Glutamatergic neuron (in vitro differentiated cells): ENCODE measurements around the gene OBSL1. TPM values are rescaled to one million over a fixed set of nuclear protein-coding genes. Genes with fewer than 3 reads are reported as not detected.

ENCODE experiments used
- DNase-seq: peaks from one replicate; pipeline ENCODE4 v3.0.0; 2022
- H3K27ac Mint-ChIP-seq: one replicate; pipeline ENCODE4 v1.8.0; 2020; ENCODE audit warnings: mild to moderate bottlenecking, mixed read lengths, inconsistent platforms; ENCODE audit not compliant: unreplicated experiment
- H3K27me3 Mint-ChIP-seq: one replicate; pipeline ENCODE4 v1.8.0; 2020; ENCODE audit warnings: mild to moderate bottlenecking, moderate library complexity, mixed read lengths, inconsistent platforms; ENCODE audit not compliant: unreplicated experiment
- H3K36me3 Mint-ChIP-seq: one replicate; pipeline ENCODE4 v1.8.0; 2020; ENCODE audit warnings: mild to moderate bottlenecking, mixed read lengths, inconsistent platforms; ENCODE audit not compliant: unreplicated experiment
- H3K4me1 Mint-ChIP-seq: one replicate; pipeline ENCODE4 v1.8.0; 2020; ENCODE audit warnings: mild to moderate bottlenecking, low read depth, mixed read lengths, inconsistent platforms; ENCODE audit not compliant: unreplicated experiment
- H3K4me3 Mint-ChIP-seq: one replicate; pipeline ENCODE4 v1.8.0; 2020; ENCODE audit warnings: mild to moderate bottlenecking, mixed read lengths, inconsistent platforms; ENCODE audit not compliant: unreplicated experiment
- H3K9me3 Mint-ChIP-seq: one replicate; pipeline ENCODE4 v1.8.0; 2020; ENCODE audit warnings: mild to moderate bottlenecking, moderate library complexity, mixed read lengths, inconsistent platforms; ENCODE audit not compliant: unreplicated experiment
- CTCF ChIP-seq: fragments of 200-600 bp; sonication (generic); IDR thresholded peaks from one replicate; pipeline ENCODE4 v1.5.0; 2021; ENCODE audit not compliant: partially characterized antibody, unreplicated experiment
- total RNA-seq: library from RNA; stranded (reverse); fragmentation: NEBNext Ultra II Directional; extraction: Animal tissue kit (Norgen Biotek cat#: 25700); gene quantifications from one replicate; pipeline ENCODE4 v1.2.1, GENCODE V29; 2021; ENCODE audit not compliant: unreplicated experiment

OBSL1 gene
- total RNA-seq, 1 donor from 2014 or later: 47.9 TPM

DNA sequence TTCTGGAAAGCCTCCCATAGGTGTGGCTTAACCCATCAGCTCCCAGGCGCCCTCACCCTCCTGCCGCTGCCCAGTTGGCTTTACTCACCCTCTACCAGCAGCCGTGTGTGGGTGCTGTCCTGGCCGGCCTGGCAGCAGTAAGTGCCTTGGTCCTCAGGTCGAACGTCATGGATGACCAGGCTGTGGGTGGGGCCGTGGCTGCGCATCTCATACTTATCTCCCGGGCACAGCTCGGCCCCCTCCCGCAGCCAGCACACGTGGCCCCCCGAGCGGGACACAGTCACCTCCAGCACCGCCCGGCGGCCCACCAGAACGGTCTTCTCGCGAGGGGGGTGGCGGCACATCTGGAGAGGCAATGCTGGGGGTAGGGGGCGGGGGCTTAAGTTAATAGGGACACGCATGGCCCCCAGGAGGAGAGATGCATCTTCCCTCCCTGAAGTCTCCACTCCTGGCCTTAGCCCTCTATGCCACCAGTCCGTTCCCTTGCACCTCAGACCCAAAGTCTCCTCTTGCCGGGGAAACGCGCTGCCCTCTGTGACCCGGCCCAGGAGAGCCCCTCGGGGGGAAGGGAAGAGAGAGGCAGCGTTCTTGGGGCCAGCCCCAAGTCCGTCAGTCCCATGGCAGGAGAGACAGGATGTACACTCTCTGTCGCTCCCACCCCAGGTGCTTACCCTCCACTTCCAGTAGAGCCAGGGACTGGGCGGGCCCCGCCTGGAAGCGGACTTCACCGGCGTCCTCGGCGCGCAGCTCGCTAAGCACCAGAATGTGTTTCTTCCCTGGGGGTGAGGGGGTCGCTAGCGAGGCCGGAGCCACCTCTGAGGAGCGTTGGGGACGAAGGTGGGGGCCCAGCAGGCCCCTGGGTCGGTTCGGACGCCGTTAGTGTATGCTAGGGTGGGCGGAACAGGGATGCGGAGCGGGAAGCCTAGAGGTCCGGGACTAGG is 19.6 kb downstream of the OBSL1 start:
- Mint-ChIP-seq H3K4me3 (peak overlapping the region; percentile 82), H3K27ac (peak overlapping the region; percentile 8), H3K27me3 (peaks cover 22% of the 10 kb centered on the region), H3K4me1 (peaks cover 3% of the 10 kb centered on the region), H3K36me3 (peaks cover 12% of the 10 kb centered on the region), H3K9me3 (peaks cover 16% of the 10 kb centered on the region)
- no peak for TF ChIP-seq CTCF
- DNase-seq: peak; percentile 57

DNA sequence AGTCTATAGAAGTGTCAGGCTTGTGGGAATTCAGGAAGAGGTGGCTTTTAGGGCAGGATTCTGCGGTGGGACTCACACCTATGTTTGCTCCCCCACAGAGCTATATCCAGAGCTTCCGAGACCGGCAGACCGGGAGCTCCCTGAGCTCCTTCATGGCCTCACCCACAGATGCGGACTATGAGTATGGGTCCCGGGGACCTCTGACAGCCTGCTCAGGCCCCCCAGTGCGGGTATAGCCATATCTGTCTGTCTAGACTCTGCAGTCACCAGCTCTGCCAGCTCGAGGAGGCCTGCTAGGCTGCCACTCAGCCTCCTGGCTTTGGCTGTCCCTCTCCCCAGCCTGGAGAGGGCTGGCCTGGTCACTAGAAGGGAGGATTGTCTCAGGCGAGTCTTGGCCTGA is 21.7 kb downstream of the OBSL1 start:
- peaks cover 26% of the 10 kb centered on the region for H3K27me3 Mint-ChIP-seq
- no peak for DNase-seq
- no peak overlapping the region for H3K27ac Mint-ChIP-seq
- H3K36me3 Mint-ChIP-seq: peaks cover 16% of the 10 kb centered on the region
- no peak for TF ChIP-seq CTCF
- H3K4me1 Mint-ChIP-seq: peaks cover 12% of the 10 kb centered on the region
- H3K4me3 Mint-ChIP-seq: no peak overlapping the region
- H3K9me3 Mint-ChIP-seq: peaks cover 23% of the 10 kb centered on the region

GRCh38 chr2:219548990-219549389 is 22.3 kb downstream of the OBSL1 start:
- peaks cover 15% of the 10 kb centered on the region for H3K4me1 Mint-ChIP-seq
- no peak overlapping the region for H3K27ac Mint-ChIP-seq
- H3K27me3 Mint-ChIP-seq: peaks cover 28% of the 10 kb centered on the region
- no peak for DNase-seq
- H3K9me3 Mint-ChIP-seq: peaks cover 28% of the 10 kb centered on the region
- no peak for TF ChIP-seq CTCF
- no peak overlapping the region for H3K4me3 Mint-ChIP-seq
- peaks cover 19% of the 10 kb centered on the region for H3K36me3 Mint-ChIP-seq

DNA sequence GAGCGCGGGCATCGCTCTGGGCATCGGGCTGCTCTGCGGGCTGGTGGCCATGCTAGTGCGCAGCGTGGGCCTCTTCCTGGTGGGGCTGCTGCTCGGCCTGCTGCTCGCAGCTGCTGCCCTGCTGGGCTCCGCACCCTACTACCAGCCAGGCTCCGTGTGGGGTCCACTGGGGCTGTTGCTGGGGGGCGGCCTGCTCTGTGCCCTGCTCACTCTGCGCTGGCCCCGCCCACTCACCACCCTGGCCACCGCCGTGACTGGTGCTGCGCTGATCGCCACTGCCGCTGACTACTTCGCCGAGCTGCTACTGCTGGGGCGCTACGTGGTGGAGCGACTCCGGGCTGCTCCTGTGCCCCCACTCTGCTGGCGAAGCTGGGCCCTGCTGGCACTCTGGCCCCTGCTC is 23.7 kb downstream of the OBSL1 start:
- H3K27ac Mint-ChIP-seq: no peak overlapping the region
- H3K27me3 Mint-ChIP-seq: peaks cover 21% of the 10 kb centered on the region
- H3K36me3 Mint-ChIP-seq: peaks cover 19% of the 10 kb centered on the region
- no peak for TF ChIP-seq CTCF
- no peak for DNase-seq
- peaks cover 15% of the 10 kb centered on the region for H3K4me1 Mint-ChIP-seq
- peaks cover 25% of the 10 kb centered on the region for H3K9me3 Mint-ChIP-seq
- no peak overlapping the region for H3K4me3 Mint-ChIP-seq

- no peak for TF ChIP-seq CTCF
- peaks cover 19% of the 10 kb centered on the region for H3K36me3 Mint-ChIP-seq
- H3K4me1 Mint-ChIP-seq: peaks cover 21% of the 10 kb centered on the region
- peaks cover 21% of the 10 kb centered on the region for H3K27me3 Mint-ChIP-seq
- H3K4me3 Mint-ChIP-seq: peak overlapping the region; percentile 56
- no peak overlapping the region for H3K27ac Mint-ChIP-seq
- H3K9me3 Mint-ChIP-seq: peaks cover 28% of the 10 kb centered on the region
- DNase-seq: no peak
Observed at GRCh38 chr2:219545943-219546352, 25.4 kb downstream of the OBSL1 start.
